ENCODE results near the gene DPP7.
A peak's percentile ranks its signal among the peaks of the same experiment; 100 is the strongest.

DPP7 gene

GRCh38 chr9:137095664-137096517 is 18.6 kb downstream of the DPP7 start:
- Mint-ChIP-seq H3K27ac (ENCODE audit: low read depth) (peak overlapping the region; percentile 92), H3K4me3 (peak overlapping the region; percentile 79), H3K4me1 (peaks cover 21% of the 10 kb centered on the region), H3K27me3 (no peaks in the 10 kb centered on the region), H3K36me3 (ENCODE audit: insufficient read depth) (peaks cover 20% of the 10 kb centered on the region), H3K9me3 (no peaks in the 10 kb centered on the region)
- DNase-seq (ENCODE audit: low spot score in 2 of 2) (peak; percentile 79 to 85), ATAC-seq (replicated peaks; ENCODE audit: extremely low read depth, poor library complexity, severe bottlenecking) (peak; percentile 98)

- DNase-seq (ENCODE audit: low spot score in 2 of 2) (no peak), ATAC-seq (replicated peaks; ENCODE audit: extremely low read depth, poor library complexity, severe bottlenecking) (no peak)
- H3K27me3 Mint-ChIP-seq: no peaks in the 10 kb centered on the region
- peaks cover 32% of the 10 kb centered on the region for H3K36me3 Mint-ChIP-seq (ENCODE audit: insufficient read depth)
- peaks cover 35% of the 10 kb centered on the region for H3K4me1 Mint-ChIP-seq
- no peaks in the 10 kb centered on the region for H3K9me3 Mint-ChIP-seq
- no peak overlapping the region for H3K4me3 Mint-ChIP-seq
- H3K27ac Mint-ChIP-seq (ENCODE audit: low read depth): no peak overlapping the region
Measured at GRCh38 chr9:137089232-137089947, 25.1 kb downstream of the DPP7 start.

GRCh38 chr9:137088121-137088520 is 26.4 kb downstream of the DPP7 start:
- Mint-ChIP-seq H3K27ac (ENCODE audit: low read depth) (peak overlapping the region; percentile 91), H3K36me3 (ENCODE audit: insufficient read depth) (peaks cover 34% of the 10 kb centered on the region), H3K4me1 (peaks cover 31% of the 10 kb centered on the region), H3K4me3 (peak overlapping the region; percentile 77), H3K27me3 (no peaks in the 10 kb centered on the region), H3K9me3 (no peaks in the 10 kb centered on the region)
- ATAC-seq (replicated peaks; ENCODE audit: extremely low read depth, poor library complexity, severe bottlenecking) (no peak), DNase-seq (ENCODE audit: low spot score in 2 of 2) (no peak)

GRCh38 chr9:137087409-137087925 is 27.1 kb downstream of the DPP7 start:
- peaks cover 31% of the 10 kb centered on the region for H3K4me1 Mint-ChIP-seq
- DNase-seq (ENCODE audit: low spot score in 2 of 2): no peak
- peak; percentile 1 for ATAC-seq (replicated peaks; ENCODE audit: extremely low read depth, poor library complexity, severe bottlenecking)
- H3K36me3 Mint-ChIP-seq (ENCODE audit: insufficient read depth): peaks cover 29% of the 10 kb centered on the region
- H3K27ac Mint-ChIP-seq (ENCODE audit: low read depth): peak overlapping the region; percentile 91
- H3K9me3 Mint-ChIP-seq: no peaks in the 10 kb centered on the region
- peak overlapping the region; percentile 77 for H3K4me3 Mint-ChIP-seq
- H3K27me3 Mint-ChIP-seq: no peaks in the 10 kb centered on the region

GRCh38 chr9:137086531-137087408 is 27.8 kb downstream of the DPP7 start, which contains the start of gene MAN1B1:
Gene MAN1B1, plus strand, starts transcription at chr9:137086985. Its CDS starts 15 bp downstream, at chr9:137087000.
- Mint-ChIP-seq H3K4me1 (peaks cover 31% of the 10 kb centered on the region), H3K4me3 (peak within 1 kb of the TSS; percentile 88), H3K36me3 (ENCODE audit: insufficient read depth) (peaks cover 28% of the 10 kb centered on the region), H3K27me3 (no peaks in the 10 kb centered on the region), H3K27ac (ENCODE audit: low read depth) (peak within 1 kb of the TSS; percentile 94), H3K9me3 (no peaks in the 10 kb centered on the region)
- peak; percentile 95 to 99 for DNase-seq (ENCODE audit: low spot score in 2 of 2)
- peak; percentile 90 for ATAC-seq (replicated peaks; ENCODE audit: extremely low read depth, poor library complexity, severe bottlenecking)

- peak; percentile 1 for ATAC-seq (replicated peaks; ENCODE audit: extremely low read depth, poor library complexity, severe bottlenecking)
Measured at GRCh38 chr9:137085920-137086530, 28.5 kb downstream of the DPP7 start.

GRCh38 chr9:137084526-137084925 is 30.0 kb downstream of the DPP7 start:
- H3K27me3 Mint-ChIP-seq: no peaks in the 10 kb centered on the region
- no peak overlapping the region for H3K4me3 Mint-ChIP-seq
- no peak overlapping the region for H3K27ac Mint-ChIP-seq (ENCODE audit: low read depth)
- H3K4me1 Mint-ChIP-seq: peaks cover 25% of the 10 kb centered on the region
- ATAC-seq (replicated peaks; ENCODE audit: extremely low read depth, poor library complexity, severe bottlenecking) (no peak), DNase-seq (ENCODE audit: low spot score in 2 of 2) (no peak)
- H3K9me3 Mint-ChIP-seq: no peaks in the 10 kb centered on the region
- peaks cover 30% of the 10 kb centered on the region for H3K36me3 Mint-ChIP-seq (ENCODE audit: insufficient read depth)

More at GRCh38 chr9:137085920-137086530, 28.5 kb downstream of the DPP7 start:
- Mint-ChIP-seq H3K27me3 (no peaks in the 10 kb centered on the region), H3K27ac (ENCODE audit: low read depth) (peak overlapping the region; percentile 94), H3K36me3 (ENCODE audit: insufficient read depth) (peaks cover 29% of the 10 kb centered on the region), H3K4me1 (peaks cover 31% of the 10 kb centered on the region), H3K9me3 (no peaks in the 10 kb centered on the region), H3K4me3 (peak overlapping the region; percentile 88)
- DNase-seq (ENCODE audit: low spot score in 2 of 2): no peak

GRCh38 chr9:137083394-137084004 is 31.0 kb downstream of the DPP7 start:
- DNase-seq (ENCODE audit: low spot score in 2 of 2): no peak
- no peak for ATAC-seq (replicated peaks; ENCODE audit: extremely low read depth, poor library complexity, severe bottlenecking)
- H3K27ac Mint-ChIP-seq (ENCODE audit: low read depth): no peak overlapping the region

GRCh38 chr9:137082925-137083290 is 31.6 kb downstream of the DPP7 start:
- ATAC-seq (replicated peaks; ENCODE audit: extremely low read depth, poor library complexity, severe bottlenecking): no peak
- no peak overlapping the region for H3K27ac Mint-ChIP-seq (ENCODE audit: low read depth)

More at GRCh38 chr9:137083394-137084004, 31.0 kb downstream of the DPP7 start:
- H3K4me1 Mint-ChIP-seq: peaks cover 19% of the 10 kb centered on the region
- no peak overlapping the region for H3K4me3 Mint-ChIP-seq
- H3K9me3 Mint-ChIP-seq: no peaks in the 10 kb centered on the region
- no peaks in the 10 kb centered on the region for H3K27me3 Mint-ChIP-seq
- peaks cover 23% of the 10 kb centered on the region for H3K36me3 Mint-ChIP-seq (ENCODE audit: insufficient read depth)

GRCh38 chr9:137082222-137082924 is 32.2 kb downstream of the DPP7 start:
- H3K9me3 Mint-ChIP-seq: no peaks in the 10 kb centered on the region
- H3K27ac Mint-ChIP-seq (ENCODE audit: low read depth): no peak overlapping the region
- no peak for ATAC-seq (replicated peaks; ENCODE audit: extremely low read depth, poor library complexity, severe bottlenecking)
- H3K36me3 Mint-ChIP-seq (ENCODE audit: insufficient read depth): peaks cover 19% of the 10 kb centered on the region
- H3K27me3 Mint-ChIP-seq: no peaks in the 10 kb centered on the region
- H3K4me1 Mint-ChIP-seq: peaks cover 8% of the 10 kb centered on the region
- DNase-seq (ENCODE audit: low spot score in 2 of 2): no peak
- H3K4me3 Mint-ChIP-seq: no peak overlapping the region

More at GRCh38 chr9:137082925-137083290, 31.6 kb downstream of the DPP7 start:
- no peak for DNase-seq (ENCODE audit: low spot score in 2 of 2)
- Mint-ChIP-seq H3K4me3 (no peak overlapping the region), H3K36me3 (ENCODE audit: insufficient read depth) (peaks cover 23% of the 10 kb centered on the region), H3K27me3 (no peaks in the 10 kb centered on the region), H3K9me3 (no peaks in the 10 kb centered on the region), H3K4me1 (peaks cover 13% of the 10 kb centered on the region)
